ENCODE data around the gene GEMIN7. TPM values are rescaled to one million over a fixed set of nuclear protein-coding genes. Genes with fewer than 3 reads are reported as not detected.
A peak's percentile ranks its signal among the peaks of the same experiment; 100 is the strongest.

Gene GEMIN7
- total RNA-seq, 1 donor from 2014 or later, result 46.0 TPM

DNA sequence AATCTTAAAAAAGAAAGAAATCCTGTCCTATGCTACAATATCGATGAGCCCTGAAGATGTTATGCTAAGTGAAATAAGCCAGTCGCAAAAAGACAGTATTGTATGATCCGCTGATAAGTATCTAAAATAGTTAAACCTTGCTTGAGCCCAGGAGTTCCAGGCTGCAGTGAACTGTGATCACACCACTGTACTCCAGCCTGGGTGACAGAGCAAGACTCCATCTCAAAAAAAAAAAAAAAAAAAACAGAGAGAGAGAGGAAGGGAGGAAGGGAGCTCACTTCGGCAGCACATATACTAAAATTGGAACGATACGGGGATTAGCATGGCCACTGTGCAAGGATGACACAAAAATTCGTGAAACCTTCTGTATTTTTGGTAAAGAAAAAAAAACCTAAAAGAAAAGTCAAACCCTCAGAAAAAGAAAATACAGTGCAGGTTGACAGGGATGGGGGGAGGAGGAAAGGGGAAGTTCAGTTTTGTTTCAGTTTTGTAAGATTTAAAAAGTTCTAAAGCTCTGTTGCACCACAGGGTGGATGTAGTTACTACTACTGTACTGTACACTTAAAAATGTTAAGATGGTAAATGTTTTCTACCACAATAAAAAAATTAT is 31.8 kb upstream of the GEMIN7 start:
- no peaks in the 10 kb centered on the region for H3K9me3 ChIP-seq (ENCODE audit: insufficient read depth, low read depth, low read length)
- no peaks in the 10 kb centered on the region for H3K4me1 ChIP-seq (ENCODE audit: insufficient read depth, low read length)
- Mint-ChIP-seq H3K36me3 (ENCODE audit: low read depth, unreplicated experiment) (peaks cover 15% of the 10 kb centered on the region), H3K4me1 (ENCODE audit: low read depth, unreplicated experiment) (peaks cover 16% of the 10 kb centered on the region), H3K9me3 (ENCODE audit: unreplicated experiment) (no peaks in the 10 kb centered on the region), H3K27ac (ENCODE audit: unreplicated experiment) (peak overlapping the region; percentile 58), H3K27me3 (ENCODE audit: low read depth, unreplicated experiment) (no peaks in the 10 kb centered on the region), H3K4me3 (ENCODE audit: unreplicated experiment) (no peak overlapping the region)
- no peak overlapping the region for H3K4me2 ChIP-seq (ENCODE audit: low read length)
- DNase-seq (ENCODE audit: low read depth), result no peak
- H4K20me1 ChIP-seq (ENCODE audit: insufficient read depth, low read length), result peaks cover 88% of the 10 kb centered on the region
- H3K36me3 ChIP-seq (ENCODE audit: insufficient read depth, low read length), result peaks cover 12% of the 10 kb centered on the region
- no peak overlapping the region for H2AFZ ChIP-seq (ENCODE audit: low read depth, low read length)
- H3K9ac ChIP-seq (ENCODE audit: low read length), result no peak overlapping the region
- no peak overlapping the region for H3K4me3 ChIP-seq (ENCODE audit: insufficient read depth, low read depth, low read length)
- H3K27me3 ChIP-seq (ENCODE audit: insufficient read depth, low read length), result no peaks in the 10 kb centered on the region
- peaks cover 93% of the 10 kb centered on the region for H3K79me2 ChIP-seq (ENCODE audit: insufficient read depth, low read length)
- H3K27ac ChIP-seq (ENCODE audit: low read depth, low read length), result no peak overlapping the region
- TF ChIP-seq EZH2 (IDR thresholded peaks at IDR 0.05; ENCODE audit: insufficient read depth, low read length), result no peak
- TF ChIP-seq, protein P1, sequence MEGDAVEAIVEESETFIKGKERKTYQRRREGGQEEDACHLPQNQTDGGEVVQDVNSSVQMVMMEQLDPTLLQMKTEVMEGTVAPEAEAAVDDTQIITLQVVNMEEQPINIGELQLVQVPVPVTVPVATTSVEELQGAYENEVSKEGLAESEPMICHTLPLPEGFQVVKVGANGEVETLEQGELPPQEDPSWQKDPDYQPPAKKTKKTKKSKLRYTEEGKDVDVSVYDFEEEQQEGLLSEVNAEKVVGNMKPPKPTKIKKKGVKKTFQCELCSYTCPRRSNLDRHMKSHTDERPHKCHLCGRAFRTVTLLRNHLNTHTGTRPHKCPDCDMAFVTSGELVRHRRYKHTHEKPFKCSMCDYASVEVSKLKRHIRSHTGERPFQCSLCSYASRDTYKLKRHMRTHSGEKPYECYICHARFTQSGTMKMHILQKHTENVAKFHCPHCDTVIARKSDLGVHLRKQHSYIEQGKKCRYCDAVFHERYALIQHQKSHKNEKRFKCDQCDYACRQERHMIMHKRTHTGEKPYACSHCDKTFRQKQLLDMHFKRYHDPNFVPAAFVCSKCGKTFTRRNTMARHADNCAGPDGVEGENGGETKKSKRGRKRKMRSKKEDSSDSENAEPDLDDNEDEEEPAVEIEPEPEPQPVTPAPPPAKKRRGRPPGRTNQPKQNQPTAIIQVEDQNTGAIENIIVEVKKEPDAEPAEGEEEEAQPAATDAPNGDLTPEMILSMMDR (IDR thresholded peaks at IDR 0.05; ENCODE audit: insufficient read depth, low read depth, low read length), result no peak
- no peak for FAIRE-seq

DNA sequence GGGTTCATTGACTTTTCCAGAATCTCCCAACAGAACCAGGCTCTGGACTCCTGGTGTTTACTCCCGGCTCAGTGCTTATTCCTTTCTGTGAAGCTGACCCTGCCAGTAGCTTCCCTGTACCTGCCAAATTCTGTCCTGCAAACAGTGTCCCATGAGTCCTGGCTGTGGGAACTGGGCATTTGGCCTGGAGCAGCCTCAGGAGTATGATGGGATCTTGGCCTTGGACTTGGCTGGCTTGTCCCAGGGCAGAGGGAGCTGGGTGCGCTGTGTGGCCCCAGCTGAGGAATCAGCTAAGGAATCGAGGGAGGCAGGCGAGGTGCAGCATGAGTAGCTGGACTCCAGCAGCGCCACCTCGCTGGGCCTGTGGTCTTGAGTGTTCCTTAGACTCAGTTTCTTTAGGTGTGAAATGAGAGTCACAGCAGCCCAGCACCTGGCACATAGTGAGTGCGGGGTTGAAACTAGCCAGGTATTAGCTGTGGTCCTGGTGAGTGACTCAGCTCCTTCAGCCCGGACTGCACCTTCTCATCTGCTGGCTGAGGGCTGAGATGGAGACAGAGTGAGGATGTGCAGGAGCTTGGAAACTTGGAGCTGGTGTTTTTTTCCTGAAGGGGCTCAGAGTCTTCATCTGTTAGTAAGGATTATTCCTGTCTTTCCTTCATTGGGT is 29.9 kb upstream of the GEMIN7 start:
- H3K4me2 ChIP-seq (ENCODE audit: low read length), result no peak overlapping the region
- no peak for DNase-seq (ENCODE audit: low read depth)
- H3K27me3 ChIP-seq (ENCODE audit: insufficient read depth, low read length), result no peaks in the 10 kb centered on the region
- H3K9me3 ChIP-seq (ENCODE audit: insufficient read depth, low read depth, low read length), result no peaks in the 10 kb centered on the region
- no peak for TF ChIP-seq EZH2 (IDR thresholded peaks at IDR 0.05; ENCODE audit: insufficient read depth, low read length)
- peaks cover 13% of the 10 kb centered on the region for H3K36me3 ChIP-seq (ENCODE audit: insufficient read depth, low read length)
- no peak overlapping the region for H2AFZ ChIP-seq (ENCODE audit: low read depth, low read length)
- H3K27ac ChIP-seq (ENCODE audit: low read depth, low read length), result no peak overlapping the region
- H3K9ac ChIP-seq (ENCODE audit: low read length), result peak overlapping the region; percentile 14
- H3K4me3 ChIP-seq (ENCODE audit: insufficient read depth, low read depth, low read length), result no peak overlapping the region
- Mint-ChIP-seq H3K36me3 (ENCODE audit: low read depth, unreplicated experiment) (peaks cover 19% of the 10 kb centered on the region), H3K4me1 (ENCODE audit: low read depth, unreplicated experiment) (peaks cover 16% of the 10 kb centered on the region), H3K27me3 (ENCODE audit: low read depth, unreplicated experiment) (no peaks in the 10 kb centered on the region), H3K27ac (ENCODE audit: unreplicated experiment) (peak overlapping the region; percentile 75), H3K4me3 (ENCODE audit: unreplicated experiment) (no peak overlapping the region), H3K9me3 (ENCODE audit: unreplicated experiment) (no peaks in the 10 kb centered on the region)
- peaks cover 91% of the 10 kb centered on the region for H4K20me1 ChIP-seq (ENCODE audit: insufficient read depth, low read length)
- no peak for FAIRE-seq
- H3K79me2 ChIP-seq (ENCODE audit: insufficient read depth, low read length), result peaks cover 92% of the 10 kb centered on the region
- H3K4me1 ChIP-seq (ENCODE audit: insufficient read depth, low read length), result no peaks in the 10 kb centered on the region

GRCh38 chr19:45050036-45050435 is 29.0 kb upstream of the GEMIN7 start:
- peaks cover 84% of the 10 kb centered on the region for H3K79me2 ChIP-seq (ENCODE audit: insufficient read depth, low read length)
- no peaks in the 10 kb centered on the region for H3K9me3 ChIP-seq (ENCODE audit: insufficient read depth, low read depth, low read length)
- peaks cover 16% of the 10 kb centered on the region for H3K4me1 Mint-ChIP-seq (ENCODE audit: low read depth, unreplicated experiment)
- H3K4me3 ChIP-seq (ENCODE audit: insufficient read depth, low read depth, low read length), result no peak overlapping the region
- H3K9me3 Mint-ChIP-seq (ENCODE audit: unreplicated experiment), result no peaks in the 10 kb centered on the region
- no peaks in the 10 kb centered on the region for H3K4me1 ChIP-seq (ENCODE audit: insufficient read depth, low read length)
- no peak overlapping the region for H3K4me2 ChIP-seq (ENCODE audit: low read length)
- DNase-seq (ENCODE audit: low read depth) (no peak), FAIRE-seq (no peak)
- no peaks in the 10 kb centered on the region for H3K27me3 Mint-ChIP-seq (ENCODE audit: low read depth, unreplicated experiment)
- TF ChIP-seq EZH2 (IDR thresholded peaks at IDR 0.05; ENCODE audit: insufficient read depth, low read length), result no peak
- TF ChIP-seq, protein P1 (IDR thresholded peaks at IDR 0.05; ENCODE audit: insufficient read depth, low read depth, low read length), result no peak
- peaks cover 5% of the 10 kb centered on the region for H3K36me3 ChIP-seq (ENCODE audit: insufficient read depth, low read length)
- no peak overlapping the region for H2AFZ ChIP-seq (ENCODE audit: low read depth, low read length)
- peaks cover 91% of the 10 kb centered on the region for H4K20me1 ChIP-seq (ENCODE audit: insufficient read depth, low read length)
- H3K27ac Mint-ChIP-seq (ENCODE audit: unreplicated experiment), result peak overlapping the region; percentile 75
- H3K4me3 Mint-ChIP-seq (ENCODE audit: unreplicated experiment), result peak overlapping the region; percentile 22
- peaks cover 21% of the 10 kb centered on the region for H3K36me3 Mint-ChIP-seq (ENCODE audit: low read depth, unreplicated experiment)
- H3K27me3 ChIP-seq (ENCODE audit: insufficient read depth, low read length), result no peaks in the 10 kb centered on the region
- no peak overlapping the region for H3K9ac ChIP-seq (ENCODE audit: low read length)
- no peak overlapping the region for H3K27ac ChIP-seq (ENCODE audit: low read depth, low read length)

Data from astrocyte (in vitro differentiated cells and primary cell).